ENCODE measurements around the gene UQCC2.

The UQCC2 gene

DNA sequence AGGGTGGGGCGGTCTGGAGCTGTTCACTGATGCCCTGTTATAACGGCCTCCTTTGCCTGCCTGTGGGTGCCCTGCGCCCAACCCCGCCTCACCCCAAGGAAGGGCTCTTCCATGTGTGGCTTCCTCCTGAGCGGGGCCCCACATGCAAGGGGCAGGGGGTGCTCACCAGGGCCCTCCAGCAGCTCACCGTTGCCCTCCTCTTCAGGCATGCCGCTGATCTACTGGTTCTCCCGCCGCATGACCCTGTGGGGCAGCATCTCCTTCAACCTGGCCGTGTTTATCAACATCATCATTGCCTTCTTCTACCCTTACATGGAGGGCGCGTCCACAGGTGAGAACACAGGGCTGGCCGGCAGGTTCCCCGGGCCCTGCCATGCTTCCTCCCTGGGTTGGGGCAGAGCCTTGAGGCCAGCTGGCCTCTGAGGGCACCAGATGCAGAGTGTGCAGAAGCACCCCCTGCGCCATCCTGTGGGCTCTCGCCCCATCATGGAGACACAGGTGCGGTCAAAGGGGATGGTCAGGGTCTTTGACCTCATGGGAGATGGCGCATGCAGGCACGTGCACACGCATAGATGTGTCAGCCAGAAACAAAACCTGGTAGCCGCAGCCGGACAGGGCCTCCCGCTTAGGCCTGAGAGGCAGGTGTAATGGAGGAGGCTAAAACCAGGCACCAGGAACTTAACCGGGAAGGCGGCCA is 22.9 kb downstream of the UQCC2 start:
- no peak overlapping the region for H3K27ac ChIP-seq
- no peak for TF ChIP-seq CTCF (conservative IDR thresholded peaks at IDR 0.05)
- TF ChIP-seq ZFX (IDR thresholded peaks at IDR 0.05) = no peak

DNA sequence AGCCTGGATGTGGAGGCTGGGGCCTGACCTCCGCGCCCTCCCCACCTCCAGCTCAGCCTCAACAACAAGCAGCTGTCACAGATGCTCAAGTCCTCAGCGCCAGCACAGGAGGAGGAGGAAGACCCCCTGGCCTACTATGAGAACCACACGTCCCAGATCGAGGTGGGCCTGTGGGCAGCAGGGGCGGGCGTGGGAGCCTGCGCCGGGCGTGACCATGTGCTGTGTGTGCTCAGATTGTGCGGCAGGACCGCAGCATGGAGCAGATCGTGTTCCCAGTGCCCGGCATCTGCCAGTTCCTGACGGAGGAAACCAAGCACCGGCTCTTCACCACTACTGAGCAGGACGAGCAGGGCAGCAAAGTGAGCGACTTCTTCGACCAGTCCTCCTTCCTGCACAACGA is 23.5 kb downstream of the UQCC2 start:
- no peak overlapping the region for H3K27ac ChIP-seq
- no peak for TF ChIP-seq ZFX (IDR thresholded peaks at IDR 0.05)
- TF ChIP-seq CTCF (conservative IDR thresholded peaks at IDR 0.05) = no peak

- H3K27ac ChIP-seq = no peak overlapping the region
- TF ChIP-seq ZFX (IDR thresholded peaks at IDR 0.05) = no peak
- TF ChIP-seq CTCF (conservative IDR thresholded peaks at IDR 0.05) = no peak
Observed at GRCh38 chr6:33686981-33687975, 24.2 kb downstream of the UQCC2 start.

GRCh38 chr6:33686225-33686924 is 25.1 kb downstream of the UQCC2 start:
- TF ChIP-seq CTCF (conservative IDR thresholded peaks at IDR 0.05) (no peak), ZFX (IDR thresholded peaks at IDR 0.05) (no peak)

DNA sequence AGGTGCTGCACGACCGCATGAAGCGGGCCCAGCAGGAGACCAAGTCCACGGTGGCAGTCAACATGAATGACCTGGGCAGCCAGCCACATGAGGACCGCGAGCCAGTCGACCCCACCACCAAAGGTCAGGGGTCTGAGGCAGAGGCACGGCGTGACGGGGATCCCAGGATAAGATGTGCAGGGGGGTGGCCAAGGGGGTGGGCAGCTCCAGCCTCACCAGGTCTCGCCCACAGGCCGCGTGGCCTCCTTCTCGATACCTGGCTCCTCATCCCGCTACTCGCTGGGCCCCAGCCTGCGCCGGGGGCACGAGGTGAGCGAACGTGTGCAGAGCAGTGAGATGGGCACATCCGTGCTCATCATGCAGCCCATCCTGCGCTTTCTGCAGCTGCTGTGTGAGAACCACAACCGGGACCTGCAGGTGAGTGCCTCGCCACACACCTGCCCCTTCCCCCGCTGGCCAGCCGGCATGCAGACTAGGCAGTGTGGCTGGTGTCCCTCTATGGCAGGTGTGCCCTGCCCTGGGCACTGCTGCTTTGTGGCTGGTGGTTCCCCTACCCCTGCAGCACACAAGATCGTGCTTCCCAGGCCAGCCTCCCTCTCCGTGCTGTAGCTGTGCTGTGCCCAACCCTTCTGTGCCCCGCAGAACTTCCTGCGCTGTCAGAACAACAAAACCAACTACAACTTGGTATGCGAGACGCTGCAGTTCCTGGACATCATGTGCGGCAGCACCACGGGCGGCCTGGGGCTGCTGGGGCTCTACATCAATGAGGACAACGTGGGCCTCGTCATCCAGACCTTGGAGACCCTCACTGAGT is 25.9 kb downstream of the UQCC2 start:
- H3K27ac ChIP-seq = no peak overlapping the region
- TF ChIP-seq CTCF (conservative IDR thresholded peaks at IDR 0.05) (no peak), ZFX (IDR thresholded peaks at IDR 0.05) (no peak)

More at GRCh38 chr6:33686225-33686924, 25.1 kb downstream of the UQCC2 start:
- H3K27ac ChIP-seq = no peak overlapping the region

- TF ChIP-seq ZFX (IDR thresholded peaks at IDR 0.05) (no peak), CTCF (conservative IDR thresholded peaks at IDR 0.05) (no peak)
- H3K27ac ChIP-seq = no peak overlapping the region
Observed at GRCh38 chr6:33684983-33685382, 26.5 kb downstream of the UQCC2 start.

Data from C4-2B (cell line).